ENCODE data around the gene CBARP. TPM values are rescaled to one million over a fixed set of nuclear protein-coding genes. Genes with fewer than 3 reads are reported as not detected.

CBARP gene
- total RNA-seq, 4 donors from 2014 or later: 8.1 to 16.7 (median 13.6) TPM

DNA sequence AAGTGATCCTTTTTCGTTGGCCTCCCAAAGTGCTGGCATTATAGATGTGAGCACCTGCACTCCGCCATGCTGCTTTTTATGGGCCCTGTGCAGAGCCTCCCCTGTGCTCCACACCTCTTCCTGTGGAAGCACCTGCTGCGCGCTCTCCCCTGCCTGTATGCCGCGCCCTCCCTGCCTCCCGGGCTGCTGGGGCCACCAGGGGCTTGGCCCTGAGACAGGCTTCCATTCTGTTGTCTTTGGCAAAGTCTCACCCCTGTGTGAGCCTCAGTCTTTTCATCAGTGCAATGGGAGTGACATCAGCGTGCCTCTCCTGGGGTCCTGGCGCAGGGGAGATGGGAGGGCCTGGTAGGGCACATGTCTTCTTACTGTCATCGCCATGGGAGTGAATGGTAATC is 38.8 kb upstream of the CBARP start:
- TF ChIP-seq POLR2A (IDR thresholded peaks at IDR 0.05): no peak
- TF ChIP-seq CTCF (IDR thresholded peaks at IDR 0.05): no peak
- intact Hi-C loops (cut with DNase I; ENCODE audit: low total_unique reads): loop anchor here (5.0 kb wide), 1 partner anchor 171 kb away; no protein-coding TSS in a partner anchor
- no peak overlapping the region for H3K4me3 ChIP-seq (ENCODE audit: low read depth, poor library complexity, severe bottlenecking)
- 55 to 70% methylated on average over 10 of the region's 10 CpGs for WGBS, 2 donors
- DNase-seq (ENCODE audit: low spot score in 2 of 2): no peak

DNA sequence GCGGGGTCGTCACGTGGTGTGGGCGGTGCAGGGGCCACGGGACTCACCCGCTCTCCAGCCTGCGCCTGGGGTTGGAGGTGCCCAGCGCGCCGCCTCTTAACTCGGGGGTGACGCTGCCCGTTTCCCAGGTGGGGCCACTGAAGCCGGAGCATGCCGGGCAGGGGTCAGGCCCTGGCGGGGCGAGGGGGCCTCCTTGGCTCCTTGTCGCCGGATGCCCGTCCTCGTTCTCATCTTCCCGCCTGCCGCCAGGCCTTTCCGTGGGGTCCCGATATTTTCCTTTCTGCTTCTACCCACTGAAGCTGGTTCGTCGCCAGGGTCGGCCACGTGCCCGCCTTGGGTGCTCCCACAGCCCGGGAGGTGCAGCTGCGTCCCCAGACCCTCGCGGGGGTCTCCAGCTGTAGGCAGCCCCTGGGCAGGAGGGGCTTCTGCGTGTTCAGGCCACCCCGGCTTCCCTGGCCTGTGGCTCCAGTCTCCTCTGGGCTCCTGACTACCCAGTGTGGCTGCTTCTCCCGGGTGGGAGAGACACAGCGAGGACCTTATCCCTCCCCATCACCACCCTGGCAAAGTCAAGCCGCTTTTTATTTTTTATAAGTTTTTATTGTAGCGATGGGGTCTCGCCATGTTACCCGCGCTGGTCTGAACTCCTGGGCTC is 38.3 kb upstream of the CBARP start:
- peak in 1 of 2 donors; percentile 94 for DNase-seq (ENCODE audit: low spot score in 2 of 2)
- TF ChIP-seq CTCF (IDR thresholded peaks at IDR 0.05) (no peak), POLR2A (IDR thresholded peaks at IDR 0.05) (no peak)

DNA sequence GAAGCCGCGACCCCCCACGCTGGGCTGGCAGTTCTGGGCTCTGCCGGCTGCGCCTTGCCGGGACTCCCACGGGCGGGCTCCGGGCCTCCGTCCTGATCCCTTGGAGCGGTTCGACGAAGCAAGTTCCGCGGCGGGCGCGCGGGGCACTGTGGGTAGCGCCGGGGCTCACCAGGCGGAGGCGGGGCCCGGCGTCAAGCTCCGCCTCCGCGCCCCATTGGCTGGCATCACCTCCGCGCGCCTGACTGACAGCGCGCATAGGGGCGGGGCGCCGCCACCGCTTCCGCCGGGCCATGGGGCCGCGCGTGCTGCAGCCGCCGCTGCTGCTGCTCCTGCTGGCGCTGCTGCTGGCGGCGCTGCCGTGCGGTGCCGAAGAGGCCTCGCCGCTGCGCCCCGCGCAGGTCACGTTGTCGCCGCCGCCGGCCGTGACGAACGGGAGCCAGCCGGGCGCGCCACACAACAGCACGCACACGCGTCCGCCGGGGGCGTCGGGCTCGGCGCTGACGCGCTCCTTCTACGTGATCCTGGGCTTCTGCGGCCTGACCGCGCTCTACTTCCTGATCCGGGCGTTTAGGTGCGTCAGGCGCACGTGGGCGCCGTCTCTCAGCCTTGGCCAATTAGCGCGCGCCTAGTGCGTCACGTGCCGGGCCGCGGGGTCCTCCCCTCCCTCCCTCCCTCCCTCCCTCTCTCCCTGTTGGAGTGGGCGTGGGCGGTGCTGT is 37.6 kb upstream of the CBARP start, which contains the start of gene FAM174C:
Gene FAM174C, plus strand, starts transcription at position 271 of the 716 bp plus-strand sequence. Its CDS starts 20 bp downstream, at position 291.
- peak within 1 kb of the TSS; percentile 47 for H3K4me3 ChIP-seq (ENCODE audit: low read depth, poor library complexity, severe bottlenecking)
- DNase-seq (ENCODE audit: low spot score in 2 of 2): peak; percentile 93 to 99
- no peak for TF ChIP-seq CTCF (IDR thresholded peaks at IDR 0.05)
- no peak for TF ChIP-seq POLR2A (IDR thresholded peaks at IDR 0.05)
- intact Hi-C loops (cut with DNase I; ENCODE audit: low total_unique reads): loop anchor here (5.0 kb wide), 1 partner anchor 172 kb away; no protein-coding TSS in a partner anchor
- WGBS, 2 donors: 0% methylated on average over 10 to 22 of the region's 98 CpGs

More for the DNA sequence above, 38.3 kb upstream of the CBARP start:
- peak overlapping the region; percentile 47 for H3K4me3 ChIP-seq (ENCODE audit: low read depth, poor library complexity, severe bottlenecking)
- intact Hi-C loops (cut with DNase I; ENCODE audit: low total_unique reads): loop anchor here (5.0 kb wide), 1 partner anchor 171 kb away; no protein-coding TSS in a partner anchor
- WGBS, 2 donors: 7 to 9% methylated on average over 28 to 31 of the region's 43 CpGs

- H3K4me3 ChIP-seq (ENCODE audit: low read depth, poor library complexity, severe bottlenecking): no peak overlapping the region
- intact Hi-C loops (cut with DNase I; ENCODE audit: low total_unique reads): loop anchor here (5.0 kb wide), 1 partner anchor 172 kb away; no protein-coding TSS in a partner anchor
- no peak for DNase-seq (ENCODE audit: low spot score in 2 of 2)
- TF ChIP-seq POLR2A (IDR thresholded peaks at IDR 0.05): no peak
- TF ChIP-seq CTCF (IDR thresholded peaks at IDR 0.05): no peak
- WGBS, 2 donors: 24 to 26% methylated on average over 21 to 25 of the region's 44 CpGs
These were observed 37.1 kb upstream of the CBARP start for GRCh38 chr19:1274852-1275259.

GRCh38 chr19:1274081-1274851 is 36.5 kb upstream of the CBARP start:
- no peak for TF ChIP-seq CTCF (IDR thresholded peaks at IDR 0.05)
- TF ChIP-seq POLR2A (IDR thresholded peaks at IDR 0.05): no peak
- no peak overlapping the region for H3K4me3 ChIP-seq (ENCODE audit: low read depth, poor library complexity, severe bottlenecking)
- no peak for DNase-seq (ENCODE audit: low spot score in 2 of 2)
- WGBS, 2 donors: 69 to 82% methylated on average over 38 to 46 of the region's 46 CpGs
- intact Hi-C loops (cut with DNase I; ENCODE audit: low total_unique reads): no loop called here
